ENCODE measurements around the gene MOB3A.

GRCh38 chr19:2115324-2115723, 19.2 kb upstream of the MOB3A start:
- TF ChIP-seq BHLHE40 (IDR thresholded peaks at IDR 0.05; ENCODE audit: borderline replicate concordance) (no peak), HDGF (IDR thresholded peaks at IDR 0.05; ENCODE audit: borderline replicate concordance) (no peak), FOXK2 (IDR thresholded peaks at IDR 0.05) (no peak)

Data from HEK293T (cell line).